ENCODE data around the gene HOTAIR.

HOTAIR gene

GRCh38 chr12:53993162-53994008 is 18.6 kb upstream of the HOTAIR start:
- no peak overlapping the region for H3K4me3 ChIP-seq (ENCODE audit: low read length)
- no peak for DNase-seq (ENCODE audit: low read depth)
- TF ChIP-seq CTCF (conservative IDR thresholded peaks at IDR 0.05; ENCODE audit: low read depth, low read length) = no peak

GRCh38 chr12:53992377-53992889 is 17.7 kb upstream of the HOTAIR start:
- TF ChIP-seq CTCF (conservative IDR thresholded peaks at IDR 0.05; ENCODE audit: low read depth, low read length) = no peak
- DNase-seq (ENCODE audit: low read depth) = no peak
- H3K4me3 ChIP-seq (ENCODE audit: low read length) = no peak overlapping the region

DNA sequence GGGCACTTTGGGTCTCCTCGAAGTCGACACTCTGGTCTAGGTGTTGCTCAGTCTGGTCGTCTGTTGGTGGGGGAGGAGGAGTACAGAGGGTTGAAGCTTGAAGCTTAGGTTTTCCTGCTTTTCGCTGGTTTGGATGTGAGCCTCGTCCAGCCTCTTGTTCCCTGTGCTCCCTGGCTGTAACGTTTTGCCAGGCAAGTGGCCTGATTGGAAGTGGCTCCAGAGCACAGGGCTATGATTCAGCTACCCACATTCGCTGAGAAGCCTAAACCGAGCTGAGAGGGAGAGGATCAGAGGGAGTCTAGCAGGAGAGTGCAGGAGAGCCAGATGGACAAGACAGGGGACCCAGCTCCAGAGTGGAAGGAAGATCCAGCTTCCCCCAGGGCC is 16.3 kb upstream of the HOTAIR start:
- H3K4me3 ChIP-seq (ENCODE audit: low read length) = no peak overlapping the region
- no peak for DNase-seq (ENCODE audit: low read depth)
- no peak for TF ChIP-seq CTCF (conservative IDR thresholded peaks at IDR 0.05; ENCODE audit: low read depth, low read length)

GRCh38 chr12:53990311-53991076 is 15.7 kb upstream of the HOTAIR start:
- H3K4me3 ChIP-seq (ENCODE audit: low read length) = no peak overlapping the region
- no peak for TF ChIP-seq CTCF (conservative IDR thresholded peaks at IDR 0.05; ENCODE audit: low read depth, low read length)
- no peak for DNase-seq (ENCODE audit: low read depth)

- no peak for DNase-seq (ENCODE audit: low read depth)
- no peak overlapping the region for H3K4me3 ChIP-seq (ENCODE audit: low read length)
- TF ChIP-seq CTCF (conservative IDR thresholded peaks at IDR 0.05; ENCODE audit: low read depth, low read length) = peak; percentile 50
These were observed 14.7 kb upstream of the HOTAIR start for GRCh38 chr12:53989227-53990113.

DNA sequence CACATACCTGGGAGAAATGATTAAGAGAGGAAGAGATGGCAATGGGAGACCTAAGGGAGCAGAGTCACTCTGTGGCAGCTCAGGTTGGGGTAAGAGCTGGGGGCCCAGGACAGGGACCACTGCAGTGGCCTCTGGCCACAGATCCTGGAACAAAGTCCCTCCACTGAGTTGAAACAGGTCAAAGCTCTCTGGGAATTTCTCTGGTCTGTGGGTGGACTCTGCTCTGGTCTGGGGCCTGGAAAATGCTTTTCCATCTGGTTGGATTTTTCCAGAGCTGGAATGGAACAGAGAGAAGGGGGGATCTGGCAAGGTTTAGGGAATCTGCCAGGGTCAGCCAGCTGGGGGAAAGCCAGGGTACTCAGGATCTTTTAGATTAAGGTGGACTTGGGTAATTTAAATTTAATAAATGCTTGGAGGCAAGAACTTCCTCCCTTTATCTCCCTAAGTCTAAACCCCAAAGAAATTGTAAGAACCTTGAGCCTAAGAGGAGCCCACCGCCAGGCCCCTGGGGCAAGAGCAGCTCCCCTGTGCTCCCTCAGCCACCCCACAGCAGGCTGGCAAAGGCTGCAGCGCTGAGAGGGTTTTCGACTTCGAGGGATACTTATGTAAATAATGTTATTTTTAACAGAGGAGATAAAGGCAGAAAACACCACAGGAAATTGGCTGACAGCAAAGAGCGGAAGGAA is 13.9 kb upstream of the HOTAIR start:
- DNase-seq (ENCODE audit: low read depth) = no peak
- TF ChIP-seq CTCF (conservative IDR thresholded peaks at IDR 0.05; ENCODE audit: low read depth, low read length) = no peak
- no peak overlapping the region for H3K4me3 ChIP-seq (ENCODE audit: low read length)

All from retinal pigment epithelial cell (primary cell).